HepG2 (cell line): ENCODE data around the gene ZDHHC16. TPM values are rescaled to one million over a fixed set of nuclear protein-coding genes. Genes with fewer than 3 reads are reported as not detected.
"Not testable (repeated sequence)": the region's sequence is repeated elsewhere in the genome, so short reads cannot be mapped to it uniquely, and the experiment has no call there.

ENCODE experiments used
- ATAC-seq: fragments of 200-7000 bp; cut with Tn5 transposase; 3 replicates; pipeline ENCODE4 v1.9.1; 2020; ENCODE audit warnings: mild to moderate bottlenecking, moderate library complexity
- BruUV-seq: library from RNA; stranded (reverse); fragments of 400-500 nt; replicated peaks from 2 replicates; lab custom pipeline; 2021; lab: Mats Ljungman, UMichigan
- CTCF ChIA-PET: fragments of 300-600 bp; formaldehyde crosslinking; extraction: SDS; loops from one replicate; lab custom pipeline; 2021; ENCODE audit warnings: low total read pairs, inconsistent platforms, low intra/inter-chr PET ratio; lab: Yijun Ruan, JAX
- POLR2A ChIA-PET: fragments of 350-600 bp; sonication (Branson Sonifier 250); formaldehyde crosslinking; loops from one replicate; lab custom pipeline; 2020; ENCODE audit warnings: antibody characterized with exemption, inconsistent platforms; lab: Yijun Ruan, JAX
- DNase-seq: peaks from one replicate; pipeline ENCODE4 v3.0.0-alpha.2; 2015; ENCODE audit warnings: low spot score
- FAIRE-seq: peaks from 3 replicates; lab custom pipeline; 2011; peaks lifted over from hg19 to GRCh38; lab: Jason Lieb, UNC
- H2AFZ ChIP-seq: one replicate; pipeline ENCODE4 v1.6.1; 2011; ENCODE audit warnings: low read length, inconsistent platforms
- H3K27ac ChIP-seq: fragments of 300-600 bp; 3 replicates; pipeline ENCODE4 v1.8.0; 2011; ENCODE audit warnings: mixed run types, mild to moderate bottlenecking, mixed read lengths, low read length, inconsistent platforms; ENCODE audit not compliant: insufficient read depth; ENCODE audit errors: extremely low read length
- H3K27me3 ChIP-seq, 2 experiments: fragments of 200-600 bp in 1 of 2; 2 replicates in 1 of 2; 3 replicates in 1 of 2; pipeline versions ENCODE4 v1.6.0 to v1.8.0; 2011; ENCODE audit warnings: low read length in 2 of 2, mild to moderate bottlenecking in 2 of 2, moderate library complexity in 2 of 2, inconsistent platforms in 1 of 2; ENCODE audit not compliant: insufficient read depth in 2 of 2, control insufficient read depth in 1 of 2
- H3K36me3 ChIP-seq, 2 experiments: fragments of 200-600 bp in 1 of 2; replicated peaks in 1 of 2; 2 replicates in 1 of 2; 3 replicates in 1 of 2; pipeline versions ENCODE4 v1.5.1 to v1.8.0; 2011; ENCODE audit warnings: low read length in 2 of 2, inconsistent platforms in 1 of 2; ENCODE audit not compliant: insufficient read depth in 2 of 2, control insufficient read depth in 1 of 2
- H3K4me1 ChIP-seq: 2 replicates; pipeline ENCODE4 v1.5.1; 2012; ENCODE audit warnings: low read length, inconsistent platforms; ENCODE audit not compliant: insufficient read depth
- H3K4me2 ChIP-seq: 2 replicates; pipeline ENCODE4 v1.6.0; 2011; ENCODE audit warnings: low read depth, low read length, inconsistent platforms
- H3K4me3 ChIP-seq, 3 experiments: fragments of 200-600 bp in 1 of 3; sonication (generic), shearing (Covaris generic) in 1 of 3; replicated peaks in 1 of 3; 2 replicates each; pipeline ENCODE4 v1.5.1; 2011 to 2016; ENCODE audit warnings: low read length in 3 of 3, inconsistent platforms in 2 of 3, low read depth in 2 of 3, mild to moderate bottlenecking in 2 of 3, control low read depth in 1 of 3, mixed read lengths in 1 of 3; ENCODE audit not compliant: insufficient read depth in 1 of 3
- H3K79me2 ChIP-seq: one replicate; pipeline ENCODE4 v1.6.1; 2011; ENCODE audit warnings: low read length, inconsistent platforms; ENCODE audit not compliant: insufficient read depth
- H3K9ac ChIP-seq: 2 replicates; pipeline ENCODE4 v1.6.0; 2011; ENCODE audit warnings: mild to moderate bottlenecking, low read depth, low read length, inconsistent platforms; ENCODE audit not compliant: insufficient read depth
- H3K9me3 ChIP-seq: 2 replicates; pipeline ENCODE4 v1.5.1; 2012; ENCODE audit warnings: mild to moderate bottlenecking, low read length
- H4K20me1 ChIP-seq: 2 replicates; pipeline ENCODE4 v1.6.0; 2011; ENCODE audit warnings: inconsistent platforms, mild to moderate bottlenecking, low read length, moderate library complexity; ENCODE audit not compliant: insufficient read depth
- ARID5B ChIP-seq: IDR thresholded peaks from 2 replicates; pipeline ENCODE4 v1.4.0; 2020; ENCODE audit warnings: mild to moderate bottlenecking, missing genetic modification reagents
- ATF2 ChIP-seq: sonication (generic); formaldehyde crosslinking; IDR thresholded peaks from 2 replicates; pipeline ENCODE4 v1.4.0; 2020; ENCODE audit warnings: missing genetic modification reagents
- ETV5 ChIP-seq: IDR thresholded peaks from 2 replicates; pipeline ENCODE4 v1.6.1; 2018; ENCODE audit warnings: missing biosample characterization, missing genetic modification reagents, inconsistent platforms, borderline replicate concordance
- FOXA3 ChIP-seq: IDR thresholded peaks from 2 replicates; pipeline ENCODE4 v1.6.1; 2016; ENCODE audit warnings: missing genetic modification reagents, missing compliant biosample characterization
- ZKSCAN5 ChIP-seq: sonication (generic); formaldehyde crosslinking; IDR thresholded peaks from 2 replicates; pipeline ENCODE4 v1.5.1; 2020; ENCODE audit warnings: mild to moderate bottlenecking, missing genetic modification reagents
- ZNF501 ChIP-seq: sonication (generic); formaldehyde crosslinking; IDR thresholded peaks from 2 replicates; pipeline ENCODE4 v1.5.1; 2020; ENCODE audit warnings: mild to moderate bottlenecking, moderate library complexity, missing genetic modification reagents
- WGBS: methylation state at CpG from one replicate; pipeline ENCODE4 v1.1.6; 2017; ENCODE audit warnings: low lambda C conversion rate; 5-methylcytosine and 5-hydroxymethylcytosine counted together
- in situ Hi-C: cut with HindIII; loops from 2 replicates; pipeline ENCODE4 v1.10.0; 2017; ENCODE audit warnings: low pct_unique_long_range_greater_than_20kb; ENCODE audit not compliant: extremely low pct_ligation_motif_present
- intact Hi-C: fragments of 100-400 bp; cut with micrococcal nuclease; formaldehyde crosslinking; loops from one replicate; pipeline ENCODE4 v1.10.0; 2022; ENCODE audit not compliant: unreplicated experiment
- polyA plus RNA-seq, 8 experiments: library from polyadenylated mRNA; depleted of rRNA in 3 of 8; stranded (reverse) in 7 of 8; unstranded in 1 of 8; fragments of >200 nt; fragmentation: Illumina TruSeq in 4 of 8; extraction: Trizol in 4 of 8; gene quantifications; 2 replicates each; pipeline versions ENCODE4 v1.2.1 to v1.2.3, GENCODE V29; 2011 to 2016; ENCODE audit warnings: low read depth in 4 of 8, missing spikeins in 1 of 8, mixed read lengths in 1 of 8; ENCODE audit not compliant: insufficient read depth in 1 of 8
- total RNA-seq, 5 experiments: library from RNA; depleted of rRNA; stranded (reverse); fragments of >200 nt; fragmentation: Illumina TruSeq; extraction: Trizol; gene quantifications; 2 replicates each; pipeline ENCODE4 v1.2.3, GENCODE V29; 2016; ENCODE audit warnings: low read depth in 1 of 5

Gene ZDHHC16
- total and polyA plus RNA-seq, 2 of the 13 experiments (the other 11 are each of a cell fraction or from before 2014, with no cell fraction given) = 40.8 to 41.8 TPM

GRCh38 chr10:97475936-97476594 lies 30.1 kb downstream of the ZDHHC16 start:
- no peak overlapping the region for H2AFZ ChIP-seq
- TF ChIP-seq ATF2 (CRISPR knock-in tag) (no peak), ZKSCAN5 (no peak), ZNF501 (CRISPR knock-in tag) (no peak)
- TF ChIP-seq, all 625 proteins: peak for 0
- H3K4me3 ChIP-seq = no peak overlapping the region
- POLR2A ChIA-PET = no interaction called here
- H3K79me2 ChIP-seq = no peaks in the 10 kb centered on the region
- BruUV-seq = TSS peak; percentile 26
- ATAC-seq (no peak), FAIRE-seq (no peak), DNase-seq (no peak)
- no peaks in the 10 kb centered on the region for H3K9me3 ChIP-seq
- H3K27ac ChIP-seq = no peak overlapping the region
- peaks cover 27 to 82% of the 10 kb centered on the region in 2 experiments for H3K36me3 ChIP-seq
- H3K4me1 ChIP-seq = peaks cover 14% of the 10 kb centered on the region
- CTCF ChIA-PET = no interaction called here
- H3K9ac ChIP-seq = no peak overlapping the region
- no peak overlapping the region for H3K4me2 ChIP-seq
- H4K20me1 ChIP-seq = no peaks in the 10 kb centered on the region
- intact Hi-C loops (no loop called here), in situ Hi-C loops (no loop called here)
- WGBS = 88% methylated on average over 2 of the region's 2 CpGs
- no peaks in the 10 kb centered on the region for H3K27me3 ChIP-seq

GRCh38 chr10:97479410-97479809 lies 33.4 kb downstream of the ZDHHC16 start:
- H3K9me3 ChIP-seq, H3K4me2 ChIP-seq, in situ Hi-C loops, H3K9ac ChIP-seq, H3K4me3 ChIP-seq, BruUV-seq, H4K20me1 ChIP-seq, FAIRE-seq, H3K27me3 ChIP-seq, CTCF ChIA-PET, H3K27ac ChIP-seq, H2AFZ ChIP-seq, POLR2A ChIA-PET, DNase-seq, intact Hi-C loops, ATAC-seq: not testable (repeated sequence)
- TF ChIP-seq ETV5 (CRISPR knock-in tag) (peak; percentile 63; the same call in 1 of the 2 replicates), FOXA3 (CRISPR knock-in tag) (peak; percentile 10; the same call in 1 of the 2 replicates), ARID5B (CRISPR knock-in tag) (0 out of 2 replicates have a peak, but pooled peaks have one; percentile 20)
- WGBS = 90% methylated on average over 4 of the region's 4 CpGs
- peaks cover 14% of the 10 kb centered on the region for H3K4me1 ChIP-seq
- H3K36me3 ChIP-seq = peaks cover 25 to 82% of the 10 kb centered on the region in 2 experiments
- peaks cover 11% of the 10 kb centered on the region for H3K79me2 ChIP-seq
